ENCODE data around the gene RPSA. TPM values are rescaled to one million over a fixed set of nuclear protein-coding genes. Genes with fewer than 3 reads are reported as not detected.
A peak's percentile ranks its signal among the peaks of the same experiment; 100 is the strongest.

Gene RPSA
- total and polyA plus RNA-seq, 5 donors from 2014 or later, result 939 to 1,327 (median 1,171) TPM

DNA sequence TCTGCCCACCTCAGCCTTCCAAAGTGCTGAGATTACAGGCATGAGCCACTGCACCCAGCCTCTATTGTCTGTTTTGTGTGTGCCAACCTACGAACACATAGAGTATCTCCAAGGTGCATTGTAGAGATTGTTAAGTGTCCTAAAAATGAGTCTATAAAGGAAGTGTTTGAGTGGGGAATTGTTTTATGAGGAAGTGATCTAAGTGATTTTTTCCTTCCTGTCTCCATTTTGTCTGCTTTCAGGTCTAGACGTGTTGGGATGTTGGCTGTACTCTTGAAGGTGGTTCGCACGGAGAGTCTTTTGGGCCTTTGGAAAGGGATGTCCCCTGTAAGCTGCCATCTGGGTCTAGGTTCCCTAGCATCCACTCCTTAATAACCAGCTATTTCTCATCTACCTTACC lies 16.3 kb upstream of the RPSA start:
- Mint-ChIP-seq H3K36me3 (peaks cover 44% of the 10 kb centered on the region), H3K27me3 (no peaks in the 10 kb centered on the region), H3K4me1 (peaks cover 39 to 61% (median 52%) of the 10 kb centered on the region in 4 donors), H3K27ac (peak overlapping the region; percentile 28 to 88 (median 78)), H3K4me3 (peak overlapping the region in 1 of 4 donors; percentile 33), H3K9me3 (peaks cover 0 to 1% (median 0%) of the 10 kb centered on the region in 7 donors)
- no peak overlapping the region for H3K4me3 ChIP-seq (ENCODE audit: low read depth, low read length)
- no peak for ATAC-seq (ENCODE audit: low read depth in 2 of 2)
- no peaks in the 10 kb centered on the region for H3K9me3 ChIP-seq (ENCODE audit: control insufficient read depth in 2 of 2, low read length in 2 of 2)
- H3K27ac ChIP-seq (ENCODE audit: insufficient read depth, low read length, poor library complexity, severe bottlenecking), result no peak overlapping the region
- DNase-seq, result no peak
- H3K27me3 ChIP-seq (ENCODE audit: control insufficient read depth, insufficient read depth, low read length), result no peaks in the 10 kb centered on the region
- H3K4me1 ChIP-seq (ENCODE audit: control insufficient read depth, insufficient read depth, low read length, poor library complexity, severe bottlenecking), result peaks cover 49% of the 10 kb centered on the region
- H3K36me3 ChIP-seq (ENCODE audit: control insufficient read depth, insufficient read depth, low read length), result peaks cover 55% of the 10 kb centered on the region

DNA sequence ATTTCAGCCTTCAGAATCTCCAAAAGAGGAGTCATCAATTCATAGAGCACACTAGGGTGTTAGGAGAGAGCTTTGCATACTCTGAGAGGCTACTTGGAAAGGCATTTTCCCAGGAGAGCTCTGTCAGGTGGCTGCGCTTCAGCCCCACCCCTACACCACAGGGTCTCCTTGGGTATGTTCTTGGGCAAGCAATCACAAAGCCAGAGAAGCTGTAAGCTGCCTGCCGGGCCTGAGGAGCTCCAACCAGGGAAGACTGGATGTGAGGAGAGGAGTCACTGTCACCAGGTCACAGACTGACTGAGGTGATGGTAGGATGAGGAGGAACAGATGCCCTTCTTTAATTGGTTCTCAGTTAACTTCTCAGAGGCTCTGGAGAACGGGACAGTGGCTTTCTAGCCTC lies 9.8 kb upstream of the RPSA start:
- Mint-ChIP-seq H3K4me1 (peaks cover 0 to 11% (median 4%) of the 10 kb centered on the region in 4 donors), H3K27ac (no peak overlapping the region), H3K4me3 (no peak overlapping the region), H3K36me3 (peaks cover 44% of the 10 kb centered on the region), H3K9me3 (no peaks in the 10 kb centered on the region), H3K27me3 (no peaks in the 10 kb centered on the region)
- Histone ChIP-seq H3K4me3 (ENCODE audit: low read depth, low read length) (no peak overlapping the region), H3K4me1 (ENCODE audit: control insufficient read depth, insufficient read depth, low read length, poor library complexity, severe bottlenecking) (no peaks in the 10 kb centered on the region), H3K9me3 (ENCODE audit: control insufficient read depth in 2 of 2, low read length in 2 of 2) (no peaks in the 10 kb centered on the region), H3K36me3 (ENCODE audit: control insufficient read depth, insufficient read depth, low read length) (peaks cover 74% of the 10 kb centered on the region), H3K27me3 (ENCODE audit: control insufficient read depth, insufficient read depth, low read length) (no peaks in the 10 kb centered on the region), H3K27ac (ENCODE audit: insufficient read depth, low read length, poor library complexity, severe bottlenecking) (no peak overlapping the region)
- DNase-seq (no peak), ATAC-seq (ENCODE audit: low read depth in 2 of 2) (no peak)

DNA sequence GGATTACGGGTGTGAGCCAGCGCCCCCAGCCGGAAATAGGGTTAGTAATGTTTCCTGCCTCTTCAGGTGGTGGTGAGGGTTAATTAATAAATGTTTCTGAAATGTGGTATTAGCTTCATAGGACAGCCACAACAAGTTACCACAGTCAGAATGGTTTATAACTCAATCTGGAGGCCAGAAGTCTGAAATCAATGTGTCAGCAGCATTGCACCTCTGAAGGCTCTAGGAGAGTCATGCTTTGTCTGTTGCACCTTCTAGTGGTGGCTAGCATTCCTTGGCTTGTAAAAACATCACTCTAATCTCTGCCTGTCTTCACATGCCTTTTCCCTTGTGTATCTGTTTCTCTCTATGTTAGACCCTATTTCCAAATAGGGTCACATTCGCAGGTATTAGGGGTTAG lies 7.8 kb upstream of the RPSA start:
- peaks cover 0 to 9% (median 4%) of the 10 kb centered on the region in 4 donors for H3K4me1 Mint-ChIP-seq
- Histone ChIP-seq H3K4me1 (ENCODE audit: control insufficient read depth, insufficient read depth, low read length, poor library complexity, severe bottlenecking) (no peaks in the 10 kb centered on the region), H3K9me3 (ENCODE audit: control insufficient read depth in 2 of 2, low read length in 2 of 2) (no peaks in the 10 kb centered on the region), H3K27ac (ENCODE audit: insufficient read depth, low read length, poor library complexity, severe bottlenecking) (no peak overlapping the region), H3K27me3 (ENCODE audit: control insufficient read depth, insufficient read depth, low read length) (no peaks in the 10 kb centered on the region), H3K4me3 (ENCODE audit: low read depth, low read length) (no peak overlapping the region), H3K36me3 (ENCODE audit: control insufficient read depth, insufficient read depth, low read length) (peaks cover 55% of the 10 kb centered on the region)
- H3K9me3 Mint-ChIP-seq, result no peaks in the 10 kb centered on the region
- peaks cover 38% of the 10 kb centered on the region for H3K36me3 Mint-ChIP-seq
- H3K4me3 Mint-ChIP-seq, result no peak overlapping the region
- ATAC-seq (ENCODE audit: low read depth in 2 of 2) (peak in 1 of 2 donors; percentile 28), DNase-seq (no peak)
- no peaks in the 10 kb centered on the region for H3K27me3 Mint-ChIP-seq
- peak overlapping the region in 2 of 3 donors; percentile 23 to 74 for H3K27ac Mint-ChIP-seq

DNA sequence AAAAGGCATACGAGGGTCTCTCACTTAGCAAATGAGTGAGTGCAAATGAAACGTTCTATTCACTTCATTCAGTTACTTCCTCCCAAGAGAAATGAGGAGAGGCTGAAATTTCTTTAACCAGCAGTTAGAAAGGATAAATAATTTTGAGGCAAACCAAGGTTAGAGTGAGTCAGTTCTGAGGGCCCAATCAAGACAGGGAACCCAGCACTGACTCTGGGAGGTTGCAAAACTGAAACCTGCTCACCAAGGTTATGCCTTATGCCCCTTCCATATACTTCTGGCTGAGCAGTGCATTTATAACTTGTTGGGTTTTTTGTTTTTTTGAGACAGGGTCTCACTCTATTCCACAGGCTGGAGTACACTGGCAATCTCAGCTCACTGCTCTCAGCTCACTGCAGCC lies 4.5 kb upstream of the RPSA start:
- H3K36me3 Mint-ChIP-seq, result peaks cover 20% of the 10 kb centered on the region
- no peak overlapping the region for H3K27ac ChIP-seq (ENCODE audit: insufficient read depth, low read length, poor library complexity, severe bottlenecking)
- no peaks in the 10 kb centered on the region for H3K9me3 Mint-ChIP-seq
- peaks cover 3% of the 10 kb centered on the region for H3K4me1 ChIP-seq (ENCODE audit: control insufficient read depth, insufficient read depth, low read length, poor library complexity, severe bottlenecking)
- ATAC-seq (ENCODE audit: low read depth in 2 of 2), result no peak
- H3K27ac Mint-ChIP-seq, result peak overlapping the region in 1 of 3 donors; percentile 60
- no peak overlapping the region for H3K4me3 Mint-ChIP-seq
- no peak for DNase-seq
- H3K4me3 ChIP-seq (ENCODE audit: low read depth, low read length), result no peak overlapping the region
- H3K27me3 Mint-ChIP-seq, result no peaks in the 10 kb centered on the region
- peaks cover 4 to 27% (median 10%) of the 10 kb centered on the region in 4 donors for H3K4me1 Mint-ChIP-seq
- no peaks in the 10 kb centered on the region for H3K27me3 ChIP-seq (ENCODE audit: control insufficient read depth, insufficient read depth, low read length)
- H3K9me3 ChIP-seq (ENCODE audit: control insufficient read depth in 2 of 2, low read length in 2 of 2), result no peaks in the 10 kb centered on the region
- peaks cover 24% of the 10 kb centered on the region for H3K36me3 ChIP-seq (ENCODE audit: control insufficient read depth, insufficient read depth, low read length)

DNA sequence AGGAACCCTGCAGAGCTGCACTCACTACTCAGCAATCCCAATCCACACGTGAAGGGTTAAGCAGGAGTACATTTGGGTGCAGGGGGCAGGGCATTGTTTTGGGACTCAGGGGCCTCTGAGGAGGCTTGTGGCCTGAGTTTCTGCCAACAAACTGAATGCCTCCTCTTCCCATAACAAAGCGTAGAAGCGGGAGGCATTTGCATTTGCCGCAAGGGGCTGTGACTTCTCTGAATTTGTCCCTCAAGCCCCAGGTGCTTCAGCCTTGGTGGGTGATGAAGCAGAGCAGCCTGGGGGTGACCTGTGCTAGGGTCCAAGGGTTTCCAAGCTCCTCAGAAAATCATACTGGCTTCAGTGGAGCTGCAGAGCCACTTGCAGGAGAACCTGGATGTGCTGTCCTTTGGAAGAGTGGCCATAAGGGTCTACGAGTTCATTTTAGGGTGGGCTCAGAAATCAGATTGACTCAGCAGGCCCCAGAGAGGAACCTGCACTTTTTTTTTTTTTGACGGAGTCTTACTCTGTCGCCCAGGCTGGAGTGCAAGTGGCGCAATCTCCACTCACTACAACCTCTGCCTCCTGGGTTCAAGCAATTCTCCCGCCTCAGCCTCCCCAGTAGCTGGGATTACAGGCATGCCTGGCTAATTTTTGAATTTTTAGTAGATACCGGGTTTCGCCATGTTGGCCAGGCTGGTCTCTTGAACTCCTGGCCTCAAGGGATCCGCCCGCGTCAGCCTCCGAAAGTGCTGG lies 1.4 kb upstream of the RPSA start:
- H3K4me1 Mint-ChIP-seq, result peaks cover 14 to 44% (median 32%) of the 10 kb centered on the region in 4 donors
- no peak for ATAC-seq (ENCODE audit: low read depth in 2 of 2)
- peaks cover 15% of the 10 kb centered on the region for H3K36me3 Mint-ChIP-seq
- Histone ChIP-seq H3K36me3 (ENCODE audit: control insufficient read depth, insufficient read depth, low read length) (peaks cover 14% of the 10 kb centered on the region), H3K4me1 (ENCODE audit: control insufficient read depth, insufficient read depth, low read length, poor library complexity, severe bottlenecking) (peaks cover 31% of the 10 kb centered on the region), H3K9me3 (ENCODE audit: control insufficient read depth in 2 of 2, low read length in 2 of 2) (no peaks in the 10 kb centered on the region), H3K27ac (ENCODE audit: insufficient read depth, low read length, poor library complexity, severe bottlenecking) (no peak overlapping the region), H3K27me3 (ENCODE audit: control insufficient read depth, insufficient read depth, low read length) (no peaks in the 10 kb centered on the region), H3K4me3 (ENCODE audit: low read depth, low read length) (no peak overlapping the region)
- no peaks in the 10 kb centered on the region for H3K27me3 Mint-ChIP-seq
- peak overlapping the region in 1 of 3 donors; percentile 96 for H3K27ac Mint-ChIP-seq
- DNase-seq, result no peak
- H3K9me3 Mint-ChIP-seq, result no peaks in the 10 kb centered on the region
- peak overlapping the region; percentile 26 to 89 (median 63) for H3K4me3 Mint-ChIP-seq

DNA sequence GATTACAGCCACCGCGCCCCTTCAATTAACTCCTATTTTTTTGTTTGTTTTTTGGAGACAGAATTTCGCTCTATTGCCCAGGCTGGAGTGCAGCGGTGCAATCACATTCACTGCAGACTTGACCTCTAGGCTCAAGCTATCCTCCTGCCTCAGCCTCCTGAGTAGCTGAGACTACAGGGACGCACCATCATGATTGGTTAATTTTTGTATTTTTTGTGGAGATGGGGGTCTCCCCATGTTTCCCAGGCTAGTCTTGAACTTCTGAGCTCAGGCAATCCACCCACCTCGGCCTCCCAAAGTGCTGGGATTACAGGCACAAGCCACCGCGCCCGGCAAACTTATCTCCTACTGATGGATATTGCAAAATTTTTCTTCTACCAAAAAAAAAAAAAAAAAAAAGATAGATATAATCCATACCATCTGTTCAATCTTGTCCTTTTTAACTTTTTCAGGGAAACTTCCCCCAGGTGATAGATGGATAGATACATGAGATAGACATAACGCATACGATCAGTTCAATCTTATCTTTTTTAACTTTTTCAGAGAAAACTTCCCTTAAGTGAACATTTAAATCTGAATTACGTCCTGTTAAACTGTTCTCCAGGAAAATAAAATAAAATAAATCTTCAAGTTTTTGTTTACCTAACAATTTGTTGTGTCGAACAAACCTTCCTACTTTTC lies 693 bp upstream of the RPSA start:
- Mint-ChIP-seq H3K27me3 (no peaks in the 10 kb centered on the region), H3K36me3 (peaks cover 16% of the 10 kb centered on the region), H3K4me1 (peaks cover 17 to 51% (median 37%) of the 10 kb centered on the region in 4 donors), H3K9me3 (no peaks in the 10 kb centered on the region), H3K27ac (peak overlapping the region; percentile 96 to 99 (median 99)), H3K4me3 (peak overlapping the region; percentile 88 to 98 (median 92))
- ATAC-seq (ENCODE audit: low read depth in 2 of 2) (no peak), DNase-seq (no peak)
- Histone ChIP-seq H3K4me1 (ENCODE audit: control insufficient read depth, insufficient read depth, low read length, poor library complexity, severe bottlenecking) (peaks cover 31% of the 10 kb centered on the region), H3K9me3 (ENCODE audit: control insufficient read depth in 2 of 2, low read length in 2 of 2) (no peaks in the 10 kb centered on the region), H3K36me3 (ENCODE audit: control insufficient read depth, insufficient read depth, low read length) (peaks cover 20% of the 10 kb centered on the region), H3K4me3 (ENCODE audit: low read depth, low read length) (peak overlapping the region; percentile 88), H3K27ac (ENCODE audit: insufficient read depth, low read length, poor library complexity, severe bottlenecking) (peak overlapping the region; percentile 90), H3K27me3 (ENCODE audit: control insufficient read depth, insufficient read depth, low read length) (no peaks in the 10 kb centered on the region)

DNA sequence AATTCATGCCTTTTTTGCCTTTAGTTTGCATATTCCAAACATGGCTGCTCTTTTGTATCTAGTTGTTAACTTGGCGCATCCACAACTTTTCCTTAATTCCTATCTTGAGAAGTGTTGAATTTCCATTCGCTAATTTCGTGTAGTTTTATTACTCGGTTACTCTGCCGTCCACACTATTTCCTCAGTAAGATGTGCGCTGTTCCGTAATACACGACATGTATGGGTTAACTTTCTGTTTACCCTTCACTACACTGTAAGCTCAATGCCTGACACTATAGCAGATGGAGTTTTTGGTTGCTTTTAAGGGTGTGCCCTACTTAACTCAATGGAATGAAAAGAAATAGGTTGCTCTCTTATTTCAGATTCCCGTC lies 724 bp downstream of the RPSA start:
- Mint-ChIP-seq H3K4me3 (peak overlapping the region; percentile 88 to 98 (median 92)), H3K9me3 (no peaks in the 10 kb centered on the region), H3K4me1 (peaks cover 22 to 64% (median 46%) of the 10 kb centered on the region in 4 donors), H3K36me3 (peaks cover 28% of the 10 kb centered on the region), H3K27me3 (no peaks in the 10 kb centered on the region), H3K27ac (peak overlapping the region; percentile 88 to 99 (median 96))
- H3K27me3 ChIP-seq (ENCODE audit: control insufficient read depth, insufficient read depth, low read length), result no peaks in the 10 kb centered on the region
- DNase-seq, result peak in 1 of 3 donors; percentile 39
- H3K4me3 ChIP-seq (ENCODE audit: low read depth, low read length), result peak overlapping the region; percentile 88
- no peaks in the 10 kb centered on the region for H3K9me3 ChIP-seq (ENCODE audit: control insufficient read depth in 2 of 2, low read length in 2 of 2)
- peaks cover 31% of the 10 kb centered on the region for H3K4me1 ChIP-seq (ENCODE audit: control insufficient read depth, insufficient read depth, low read length, poor library complexity, severe bottlenecking)
- ATAC-seq (ENCODE audit: low read depth in 2 of 2), result no peak
- peak overlapping the region; percentile 90 for H3K27ac ChIP-seq (ENCODE audit: insufficient read depth, low read length, poor library complexity, severe bottlenecking)
- H3K36me3 ChIP-seq (ENCODE audit: control insufficient read depth, insufficient read depth, low read length), result peaks cover 35% of the 10 kb centered on the region

Measured in CD4-positive, CD25-positive, alpha-beta regulatory T cell (primary cell).